Trophoblast cell (in vitro differentiated cells and primary cell): ENCODE results near the gene CFLAR.
"Not testable (repeated sequence)": the region's sequence is repeated elsewhere in the genome, so short reads cannot be mapped to it uniquely, and the experiment has no call there.

Source experiments
- DNase-seq, 2 donors: peaks; one replicate each; pipeline ENCODE4 v3.0.0-alpha.2; 2016
- H2AFZ ChIP-seq: 2 replicates; pipeline ENCODE4 v1.6.1; 2013; ENCODE audit warnings: low read length, moderate library complexity, mild to moderate bottlenecking; ENCODE audit not compliant: insufficient read depth, poor library complexity
- H2AK5ac ChIP-seq: 2 replicates; pipeline ENCODE4 v1.6.1; 2013; ENCODE audit warnings: mild to moderate bottlenecking, low read length
- H2BK120ac ChIP-seq: 2 replicates; pipeline ENCODE4 v1.6.1; 2013; ENCODE audit warnings: low read length, mild to moderate bottlenecking, moderate library complexity; ENCODE audit not compliant: insufficient read depth, poor library complexity
- H2BK12ac ChIP-seq: 2 replicates; pipeline ENCODE4 v1.6.1; 2013; ENCODE audit warnings: mild to moderate bottlenecking, low read length, moderate library complexity
- H2BK5ac ChIP-seq: 2 replicates; pipeline ENCODE4 v1.6.1; 2013; ENCODE audit warnings: low read length, low read depth, moderate library complexity, mild to moderate bottlenecking; ENCODE audit not compliant: poor library complexity
- H3K14ac ChIP-seq: 2 replicates; pipeline ENCODE4 v1.6.1; 2013; ENCODE audit warnings: mild to moderate bottlenecking, low read length
- H3K18ac ChIP-seq: 2 replicates; pipeline ENCODE4 v1.6.1; 2013; ENCODE audit warnings: mild to moderate bottlenecking, low read length
- H3K23ac ChIP-seq: 2 replicates; pipeline ENCODE4 v1.6.1; 2013; ENCODE audit warnings: low read length
- H3K27ac ChIP-seq: 2 replicates; pipeline ENCODE4 v1.5.1; 2013; ENCODE audit warnings: low read depth, mild to moderate bottlenecking, inconsistent platforms, low read length, moderate library complexity
- H3K27me3 ChIP-seq: 2 replicates; pipeline ENCODE4 v1.6.1; 2013; ENCODE audit warnings: inconsistent platforms, mild to moderate bottlenecking, low read length, moderate library complexity; ENCODE audit not compliant: insufficient read depth
- H3K36me3 ChIP-seq, 2 experiments: 1 replicate in 1 of 2; 2 replicates in 1 of 2; pipeline ENCODE4 v1.6.1; 2013; ENCODE audit warnings: low read length in 2 of 2, mild to moderate bottlenecking in 2 of 2, moderate library complexity in 1 of 2; ENCODE audit not compliant: insufficient read depth in 2 of 2, control insufficient read depth in 1 of 2
- H3K4ac ChIP-seq: 2 replicates; pipeline ENCODE4 v1.6.1; 2013; ENCODE audit warnings: low read depth, mild to moderate bottlenecking, low read length, moderate library complexity
- H3K4me1 ChIP-seq, 2 experiments: 1 replicate in 1 of 2; 2 replicates in 1 of 2; pipeline ENCODE4 v1.6.1; 2013; ENCODE audit warnings: low read length in 2 of 2, mild to moderate bottlenecking in 2 of 2, moderate library complexity in 1 of 2; ENCODE audit not compliant: insufficient read depth in 2 of 2, control insufficient read depth in 1 of 2
- H3K4me2 ChIP-seq: 2 replicates; pipeline ENCODE4 v1.6.1; 2013; ENCODE audit warnings: inconsistent platforms, mild to moderate bottlenecking, low read length, moderate library complexity
- H3K4me3 ChIP-seq: 2 replicates; pipeline ENCODE4 v1.5.1; 2013; ENCODE audit warnings: mild to moderate bottlenecking, low read depth, low read length, inconsistent platforms
- H3K79me1 ChIP-seq: one replicate; pipeline ENCODE4 v1.6.1; 2013; ENCODE audit warnings: low read length
- H3K79me2 ChIP-seq: 2 replicates; pipeline ENCODE4 v1.6.1; 2013; ENCODE audit warnings: low read length, mild to moderate bottlenecking; ENCODE audit not compliant: control insufficient read depth, insufficient read depth, poor library complexity
- H3K9ac ChIP-seq: 2 replicates; pipeline ENCODE4 v1.6.1; 2013; ENCODE audit warnings: mild to moderate bottlenecking, low read length
- H3K9me3 ChIP-seq: 2 replicates; pipeline ENCODE4 v1.6.1; 2013; ENCODE audit warnings: low read depth, mild to moderate bottlenecking, control low read depth, inconsistent platforms, low read length; ENCODE audit not compliant: insufficient read depth
- H4K12ac ChIP-seq: 2 replicates; pipeline ENCODE4 v1.6.1; 2013; ENCODE audit warnings: low read depth, mild to moderate bottlenecking, low read length, moderate library complexity
- H4K8ac ChIP-seq: 2 replicates; pipeline ENCODE4 v1.6.1; 2013; ENCODE audit warnings: low read depth, mild to moderate bottlenecking, low read length, moderate library complexity
- H4K91ac ChIP-seq: one replicate; pipeline ENCODE4 v1.6.1; 2013; ENCODE audit warnings: low read depth, mild to moderate bottlenecking, low read length, moderate library complexity
- WGBS: extraction: QIAGEN DNeasy Blood & Tissue Kit; methylation state at CpG from one replicate; pipeline ENCODE4 v1.1.7; 2013; ENCODE audit warnings: missing lambda C conversion rate; ENCODE audit not compliant: insufficient read length, insufficient coverage; ENCODE audit errors: extremely low coverage; 5-methylcytosine and 5-hydroxymethylcytosine counted together

CFLAR gene

DNA sequence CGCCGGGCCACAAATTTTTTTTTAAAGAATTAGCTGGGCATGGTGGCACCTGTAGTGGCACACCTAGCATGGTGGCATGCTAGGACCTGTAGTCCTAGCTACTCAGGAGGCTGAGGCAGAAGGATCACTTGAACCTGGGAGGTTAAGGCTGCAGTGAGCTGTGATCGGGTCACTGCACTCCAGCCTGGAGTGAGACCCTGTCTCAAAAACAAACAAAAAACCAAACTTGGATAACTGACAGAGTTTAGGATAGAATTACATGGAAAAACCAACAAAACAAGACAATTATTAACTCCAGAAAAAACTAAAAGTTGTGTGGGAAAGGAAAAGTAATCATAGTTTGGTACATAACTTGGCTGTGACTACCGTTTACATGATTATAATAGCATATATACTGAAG is 1.6 kb upstream of the CFLAR start:
- H3K4ac ChIP-seq, result no peak overlapping the region
- no peak overlapping the region for H3K4me2 ChIP-seq
- H3K9me3 ChIP-seq, result no peaks in the 10 kb centered on the region
- H3K79me2 ChIP-seq, result peaks cover 6% of the 10 kb centered on the region
- H4K8ac ChIP-seq, result no peak overlapping the region
- no peaks in the 10 kb centered on the region for H3K27me3 ChIP-seq
- no peak overlapping the region for H3K23ac ChIP-seq
- H3K14ac ChIP-seq, result no peak overlapping the region
- no peak overlapping the region for H2BK120ac ChIP-seq
- no peak overlapping the region for H4K91ac ChIP-seq
- H3K4me1 ChIP-seq, result peaks cover 4 to 5% of the 10 kb centered on the region in 2 experiments
- no peak overlapping the region for H2BK5ac ChIP-seq
- no peak overlapping the region for H2AFZ ChIP-seq
- H2BK12ac ChIP-seq, result no peak overlapping the region
- H3K79me1 ChIP-seq, result peaks cover 17% of the 10 kb centered on the region
- no peak for DNase-seq
- no peak overlapping the region for H3K27ac ChIP-seq
- H3K18ac ChIP-seq, result no peak overlapping the region
- WGBS, result no CpG with 5 or more reads among the region's 4 CpGs
- H4K12ac ChIP-seq, result no peak overlapping the region
- no peak overlapping the region for H3K9ac ChIP-seq
- H3K4me3 ChIP-seq, result no peak overlapping the region
- H3K36me3 ChIP-seq, result no peaks in the 10 kb centered on the region
- H2AK5ac ChIP-seq, result no peak overlapping the region

DNA sequence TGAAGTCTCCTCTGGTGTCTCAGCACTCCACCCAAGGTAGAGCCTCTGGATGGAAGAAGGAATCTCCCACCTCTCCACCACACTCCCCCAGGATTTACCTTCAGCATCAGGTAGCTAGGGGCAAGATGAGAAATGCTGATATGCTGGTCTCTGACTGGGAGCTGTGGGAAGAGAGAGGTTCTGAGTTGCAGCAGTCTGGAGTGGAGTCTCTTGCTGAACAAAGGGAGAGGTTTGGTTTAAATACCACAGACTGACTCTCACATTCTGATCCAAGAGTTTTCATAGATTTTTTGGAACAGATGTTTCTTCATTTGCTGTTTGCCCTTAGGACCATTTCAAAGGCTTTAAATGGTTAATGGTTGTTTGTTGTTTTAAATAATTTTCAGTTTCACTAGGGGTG is 1.1 kb upstream of the CFLAR start:
- Histone ChIP-seq H3K4me1 (peaks cover 4 to 5% of the 10 kb centered on the region in 2 experiments), H4K91ac (no peak overlapping the region), H2BK12ac (no peak overlapping the region), H2BK120ac (no peak overlapping the region), H3K27ac (no peak overlapping the region), H3K27me3 (no peaks in the 10 kb centered on the region), H2AK5ac (no peak overlapping the region), H2BK5ac (no peak overlapping the region), H2AFZ (no peak overlapping the region), H3K4me2 (no peak overlapping the region), H3K36me3 (no peaks in the 10 kb centered on the region), H3K4me3 (no peak overlapping the region), H3K79me2 (peaks cover 6% of the 10 kb centered on the region), H3K18ac (no peak overlapping the region), H4K8ac (no peak overlapping the region), H3K79me1 (peaks cover 17% of the 10 kb centered on the region), H3K14ac (no peak overlapping the region), H3K4ac (no peak overlapping the region), H3K9me3 (no peaks in the 10 kb centered on the region), H4K12ac (no peak overlapping the region), H3K9ac (no peak overlapping the region), H3K23ac (no peak overlapping the region)
- DNase-seq, result peak; percentile 46 to 65

- Histone ChIP-seq H4K8ac (peak overlapping the region; percentile 98), H3K9me3 (no peaks in the 10 kb centered on the region), H4K91ac (peak overlapping the region; percentile 95), H2BK12ac (peak overlapping the region; percentile 48), H3K23ac (no peak overlapping the region), H3K18ac (peak overlapping the region; percentile 95), H3K4me1 (peaks cover 4 to 5% of the 10 kb centered on the region in 2 experiments), H2BK120ac (peak overlapping the region; percentile 82), H3K36me3 (no peaks in the 10 kb centered on the region), H3K79me2 (peaks cover 6% of the 10 kb centered on the region), H3K79me1 (peaks cover 17% of the 10 kb centered on the region), H2BK5ac (peak overlapping the region; percentile 93), H2AK5ac (no peak overlapping the region), H4K12ac (peak overlapping the region; percentile 87), H3K27ac (peak overlapping the region; percentile 87), H3K9ac (no peak overlapping the region), H3K27me3 (no peaks in the 10 kb centered on the region), H2AFZ (peak overlapping the region; percentile 87), H3K4me2 (peak overlapping the region; percentile 53), H3K14ac (peak overlapping the region; percentile 87), H3K4ac (peak overlapping the region; percentile 63), H3K4me3 (peak overlapping the region; percentile 61)
- peak; percentile 76 to 87 for DNase-seq
- no CpG with 5 or more reads among the region's 22 CpGs for WGBS
These were observed 1.2 kb downstream of the CFLAR start for GRCh38 chr2:201116959-201117734.

GRCh38 chr2:201117735-201118094 is 1.8 kb downstream of the CFLAR start:
- not testable (repeated sequence) for H2BK5ac ChIP-seq, H2BK12ac ChIP-seq, H3K9ac ChIP-seq, H3K23ac ChIP-seq, DNase-seq, H4K12ac ChIP-seq, H3K4me1 ChIP-seq, H3K4ac ChIP-seq, H2AFZ ChIP-seq, H3K27me3 ChIP-seq, H3K36me3 ChIP-seq, H3K79me2 ChIP-seq, H3K4me3 ChIP-seq, H3K14ac ChIP-seq, H3K4me2 ChIP-seq, H2BK120ac ChIP-seq, H4K8ac ChIP-seq, H3K18ac ChIP-seq, H4K91ac ChIP-seq, H3K9me3 ChIP-seq, H2AK5ac ChIP-seq
- no CpG with 5 or more reads among the region's 13 CpGs for WGBS
- Histone ChIP-seq H3K27ac (peak overlapping the region; percentile 87), H3K79me1 (peaks cover 17% of the 10 kb centered on the region)
